BJ (cell line): ENCODE measurements around the gene FOXN3. TPM values are rescaled to one million over a fixed set of nuclear protein-coding genes. Genes with fewer than 3 reads are reported as not detected.

ENCODE experiments used
- CTCF ChIA-PET: fragments of 350-600 bp; formaldehyde crosslinking; extraction: SDS; loops from one replicate; lab custom pipeline; 2021; ENCODE audit warnings: antibody characterized with exemption, inconsistent platforms; lab: Yijun Ruan, JAX
- POLR2A ChIA-PET: fragments of 300-600 bp; sonication (Branson Sonifier 250); formaldehyde crosslinking; extraction: SDS; loops from one replicate; lab custom pipeline; 2021; ENCODE audit warnings: antibody characterized with exemption; lab: Charles Lee
- DNase-seq: peaks from one replicate; pipeline ENCODE4 v3.0.0-alpha.2; 2011; ENCODE audit warnings: low read depth
- H3K27me3 ChIP-seq: 2 replicates; pipeline ENCODE4 v1.6.0; 2011; ENCODE audit warnings: low read length; ENCODE audit not compliant: control insufficient read depth, insufficient read depth
- H3K36me3 ChIP-seq: 2 replicates; pipeline ENCODE4 v1.5.1; 2011; ENCODE audit warnings: low read length; ENCODE audit not compliant: control insufficient read depth, insufficient read depth
- H3K4me3 ChIP-seq: 2 replicates; pipeline ENCODE4 v1.5.1; 2011; ENCODE audit warnings: low read depth, mild to moderate bottlenecking, control low read depth, low read length
- polyA plus RNA-seq: library from polyadenylated mRNA; depleted of rRNA; stranded (reverse); fragments of >200 nt; gene quantifications from 2 replicates; pipeline ENCODE4 v1.2.3, GENCODE V29; 2011
- TF ChIP-seq, protein P1 (sequence below): IDR thresholded peaks from 2 replicates; pipeline ENCODE4 v1.5.1; 2011; ENCODE audit warnings: low read depth, mild to moderate bottlenecking, control low read depth, inconsistent platforms, low read length, moderate library complexity; ENCODE audit not compliant: insufficient read depth

Gene FOXN3
- polyA plus RNA-seq, 1 experiment: 30.2 TPM

DNA sequence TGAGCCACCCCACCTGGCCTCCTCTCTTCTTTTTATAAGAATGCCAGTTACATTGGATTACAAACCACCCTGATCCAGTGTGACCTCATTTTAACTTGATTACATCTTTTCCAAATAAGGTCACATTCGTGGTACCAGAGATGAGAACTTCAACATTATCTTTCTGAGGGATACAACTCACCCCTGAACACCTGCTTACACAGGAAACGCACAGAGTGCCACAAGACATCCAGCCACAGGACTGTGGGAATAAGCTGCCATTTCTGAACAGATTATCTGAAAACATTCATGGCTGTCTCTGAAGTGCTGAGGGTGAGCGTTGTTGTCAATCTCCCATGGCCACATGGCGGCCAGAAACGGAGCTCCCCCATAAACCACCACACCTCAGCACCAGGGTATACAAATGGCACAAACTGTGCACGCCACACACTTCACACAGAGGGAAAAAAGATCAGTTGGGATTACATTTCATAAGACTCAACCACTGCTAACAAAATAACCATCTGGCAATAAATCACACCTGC is 23.7 kb downstream of the FOXN3 start:
- H3K27me3 ChIP-seq: no peaks in the 10 kb centered on the region
- no peak overlapping the region for H3K4me3 ChIP-seq
- no peaks in the 10 kb centered on the region for H3K36me3 ChIP-seq
- no peak for DNase-seq
- TF ChIP-seq, protein P1, sequence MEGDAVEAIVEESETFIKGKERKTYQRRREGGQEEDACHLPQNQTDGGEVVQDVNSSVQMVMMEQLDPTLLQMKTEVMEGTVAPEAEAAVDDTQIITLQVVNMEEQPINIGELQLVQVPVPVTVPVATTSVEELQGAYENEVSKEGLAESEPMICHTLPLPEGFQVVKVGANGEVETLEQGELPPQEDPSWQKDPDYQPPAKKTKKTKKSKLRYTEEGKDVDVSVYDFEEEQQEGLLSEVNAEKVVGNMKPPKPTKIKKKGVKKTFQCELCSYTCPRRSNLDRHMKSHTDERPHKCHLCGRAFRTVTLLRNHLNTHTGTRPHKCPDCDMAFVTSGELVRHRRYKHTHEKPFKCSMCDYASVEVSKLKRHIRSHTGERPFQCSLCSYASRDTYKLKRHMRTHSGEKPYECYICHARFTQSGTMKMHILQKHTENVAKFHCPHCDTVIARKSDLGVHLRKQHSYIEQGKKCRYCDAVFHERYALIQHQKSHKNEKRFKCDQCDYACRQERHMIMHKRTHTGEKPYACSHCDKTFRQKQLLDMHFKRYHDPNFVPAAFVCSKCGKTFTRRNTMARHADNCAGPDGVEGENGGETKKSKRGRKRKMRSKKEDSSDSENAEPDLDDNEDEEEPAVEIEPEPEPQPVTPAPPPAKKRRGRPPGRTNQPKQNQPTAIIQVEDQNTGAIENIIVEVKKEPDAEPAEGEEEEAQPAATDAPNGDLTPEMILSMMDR: no peak
- CTCF ChIA-PET: no interaction called here
- POLR2A ChIA-PET: no interaction called here

DNA sequence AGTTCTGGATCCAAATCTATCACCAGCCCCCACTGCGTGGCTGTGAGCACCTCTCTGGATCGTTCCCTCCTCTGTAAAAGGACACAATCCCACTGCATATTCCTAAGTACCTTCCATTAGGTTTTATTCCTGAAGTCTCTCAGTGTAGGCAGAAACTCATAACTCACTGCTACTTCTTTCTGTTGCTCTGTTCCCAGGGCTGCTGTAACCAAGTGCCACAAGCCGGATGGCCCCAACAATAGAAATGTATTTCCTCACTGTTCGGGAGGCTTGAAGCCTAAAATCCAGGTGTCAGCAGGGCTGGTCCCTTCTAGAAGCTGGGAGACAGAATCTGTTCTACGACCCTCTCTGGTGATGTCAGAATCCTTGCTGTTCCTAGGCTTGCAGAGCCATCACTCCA is 24.9 kb downstream of the FOXN3 start:
- H3K36me3 ChIP-seq: no peaks in the 10 kb centered on the region
- ChIA-PET POLR2A (no interaction called here), CTCF (no interaction called here)
- no peak for DNase-seq
- TF ChIP-seq, protein P1: no peak
- H3K4me3 ChIP-seq: no peak overlapping the region
- H3K27me3 ChIP-seq: no peaks in the 10 kb centered on the region

DNA sequence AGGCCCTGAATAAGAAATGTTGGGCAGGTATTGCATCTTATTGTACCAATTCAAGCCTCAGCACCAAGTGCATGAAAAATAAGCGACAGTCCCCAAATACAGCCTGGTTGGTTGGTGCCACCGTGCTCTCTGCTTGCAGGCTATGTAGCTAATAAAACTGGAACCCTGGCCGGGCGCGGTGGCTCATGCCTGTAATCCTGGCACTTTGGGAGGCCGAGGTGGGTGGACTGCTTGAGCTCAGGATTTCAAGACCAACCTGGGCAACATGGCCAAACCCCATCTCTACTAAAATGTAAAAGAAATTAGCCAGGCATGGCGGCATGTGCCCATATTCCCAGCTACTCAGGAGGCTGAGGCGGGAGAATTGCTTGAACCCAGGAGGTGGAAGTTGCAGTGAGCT is 25.5 kb downstream of the FOXN3 start:
- Histone ChIP-seq H3K4me3 (no peak overlapping the region), H3K27me3 (no peaks in the 10 kb centered on the region), H3K36me3 (no peaks in the 10 kb centered on the region)
- CTCF ChIA-PET: no interaction called here
- POLR2A ChIA-PET: no interaction called here
- TF ChIP-seq, protein P1: no peak
- DNase-seq: no peak

DNA sequence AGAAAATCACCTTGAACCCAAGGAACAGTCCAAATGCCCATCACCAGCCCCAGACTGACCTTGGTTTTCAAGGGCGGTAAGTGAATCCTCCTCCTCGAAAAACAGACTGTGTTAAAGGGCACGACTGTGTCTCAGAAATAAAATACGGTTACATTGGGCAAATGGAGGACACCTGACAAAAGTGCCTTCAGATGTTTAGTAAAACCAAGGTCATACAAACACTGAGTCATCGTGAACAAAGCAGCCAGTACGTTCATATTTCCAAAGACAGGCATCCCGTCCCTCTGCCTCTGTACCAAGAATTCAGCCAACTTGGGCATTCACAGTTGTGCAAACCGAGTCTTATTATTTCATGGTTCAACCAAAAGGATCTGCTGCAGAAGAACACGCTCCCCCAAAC is 25.9 kb downstream of the FOXN3 start:
- H3K36me3 ChIP-seq: no peaks in the 10 kb centered on the region
- TF ChIP-seq, protein P1: no peak
- no peak overlapping the region for H3K4me3 ChIP-seq
- CTCF ChIA-PET: no interaction called here
- DNase-seq: no peak
- POLR2A ChIA-PET: no interaction called here
- H3K27me3 ChIP-seq: no peaks in the 10 kb centered on the region

DNA sequence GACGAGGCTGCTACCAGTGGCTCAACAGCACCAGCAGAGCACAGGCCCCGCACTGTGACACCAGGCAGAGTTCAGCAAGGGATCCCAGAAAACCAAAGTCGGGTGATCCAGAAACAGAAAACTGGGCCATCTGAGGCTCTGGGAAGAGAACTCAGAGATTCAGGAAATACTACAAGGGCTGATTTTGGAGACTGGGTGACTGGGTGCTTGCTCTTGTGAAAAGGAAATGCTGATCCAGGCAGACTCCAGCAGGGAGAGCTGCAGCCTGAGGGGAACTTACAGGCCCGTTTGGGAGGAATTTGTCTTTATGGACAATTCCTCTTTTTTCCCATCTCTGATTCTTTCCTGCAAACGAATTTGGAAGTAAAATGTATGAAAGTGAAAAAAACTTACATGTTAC is 28.2 kb downstream of the FOXN3 start:
- Histone ChIP-seq H3K36me3 (no peaks in the 10 kb centered on the region), H3K4me3 (no peak overlapping the region), H3K27me3 (no peaks in the 10 kb centered on the region)
- POLR2A ChIA-PET: no interaction called here
- TF ChIP-seq, protein P1: no peak
- CTCF ChIA-PET: interaction anchor here (0.9 kb wide), 1 partner anchor 348 kb away, joined by 3 read pairs; no protein-coding TSS in a partner anchor
- no peak for DNase-seq
